DOHH2 (cell line): ENCODE results near the gene SLC33A1.

Experiments used
- H3F3A ChIP-seq: fragments of 200-600 bp; sonication (generic), shearing (Covaris generic); 2 replicates; pipeline ENCODE4 v1.6.0; 2016; ENCODE audit warnings: antibody characterized with exemption, mild to moderate bottlenecking; ENCODE audit not compliant: control insufficient read depth, insufficient read depth
- H3K27ac ChIP-seq: fragments of 200-600 bp; sonication (generic); 2 replicates; pipeline ENCODE4 v1.5.1; 2014; ENCODE audit warnings: low read depth, mild to moderate bottlenecking, low read length, moderate library complexity
- H3K27me3 ChIP-seq: fragments of 200-600 bp; sonication (generic); 2 replicates; pipeline ENCODE4 v1.6.1; 2014; ENCODE audit warnings: mild to moderate bottlenecking, low read length, mixed read lengths; ENCODE audit not compliant: control insufficient read depth
- H3K36me3 ChIP-seq: fragments of 200-600 bp; sonication (generic); 2 replicates; pipeline ENCODE4 v1.6.1; 2014; ENCODE audit warnings: mild to moderate bottlenecking, low read length, moderate library complexity, mixed read lengths; ENCODE audit not compliant: control insufficient read depth
- H3K4me1 ChIP-seq: fragments of 200-600 bp; sonication (generic); 2 replicates; pipeline ENCODE4 v1.6.1; 2014; ENCODE audit warnings: mild to moderate bottlenecking, low read length, mixed read lengths; ENCODE audit not compliant: control insufficient read depth
- H3K4me2 ChIP-seq: fragments of 200-600 bp; sonication (generic); 2 replicates; pipeline ENCODE4 v1.6.0; 2014; ENCODE audit warnings: mild to moderate bottlenecking, low read length, moderate library complexity
- H3K4me3 ChIP-seq: fragments of 200-600 bp; sonication (generic); 2 replicates; pipeline ENCODE4 v1.5.1; 2014; ENCODE audit warnings: mild to moderate bottlenecking, low read length, mixed read lengths
- H3K79me2 ChIP-seq: fragments of 200-600 bp; sonication (generic); 2 replicates; pipeline ENCODE4 v1.6.1; 2014; ENCODE audit warnings: mild to moderate bottlenecking, low read length, mixed read lengths; ENCODE audit not compliant: control insufficient read depth
- H3K9me2 ChIP-seq: fragments of 200-600 bp; sonication (generic); replicated peaks from 2 replicates; pipeline ENCODE4 v1.6.1; 2014; ENCODE audit warnings: mild to moderate bottlenecking, low read length, mixed read lengths; ENCODE audit not compliant: control insufficient read depth
- H3K9me3 ChIP-seq: fragments of 200-600 bp; sonication (generic); 2 replicates; pipeline ENCODE4 v1.6.1; 2014; ENCODE audit warnings: antibody characterized with exemption, low read length, mixed read lengths; ENCODE audit not compliant: control insufficient read depth, insufficient read depth
- H4K20me1 ChIP-seq: fragments of 200-600 bp; sonication (generic); 2 replicates; pipeline ENCODE4 v1.6.0; 2014; ENCODE audit warnings: low read depth, mild to moderate bottlenecking, antibody characterized with exemption, low read length, moderate library complexity; ENCODE audit not compliant: control insufficient read depth, insufficient read depth
- EZH2phosphoT487 ChIP-seq: fragments of 200-600 bp; sonication (generic); IDR thresholded peaks from 2 replicates; pipeline ENCODE4 v1.6.1; 2017; ENCODE audit warnings: borderline replicate concordance, mild to moderate bottlenecking, antibody characterized with exemption, low read length, moderate library complexity, mixed read lengths
- TF ChIP-seq, protein P1 (sequence below): fragments of 200-600 bp; sonication (generic); IDR thresholded peaks from one replicate; pipeline ENCODE4 v1.5.1; 2014; ENCODE audit warnings: antibody characterized with exemption, mild to moderate bottlenecking, low read depth, low read length; ENCODE audit not compliant: poor library complexity, severe bottlenecking

The SLC33A1 gene

DNA sequence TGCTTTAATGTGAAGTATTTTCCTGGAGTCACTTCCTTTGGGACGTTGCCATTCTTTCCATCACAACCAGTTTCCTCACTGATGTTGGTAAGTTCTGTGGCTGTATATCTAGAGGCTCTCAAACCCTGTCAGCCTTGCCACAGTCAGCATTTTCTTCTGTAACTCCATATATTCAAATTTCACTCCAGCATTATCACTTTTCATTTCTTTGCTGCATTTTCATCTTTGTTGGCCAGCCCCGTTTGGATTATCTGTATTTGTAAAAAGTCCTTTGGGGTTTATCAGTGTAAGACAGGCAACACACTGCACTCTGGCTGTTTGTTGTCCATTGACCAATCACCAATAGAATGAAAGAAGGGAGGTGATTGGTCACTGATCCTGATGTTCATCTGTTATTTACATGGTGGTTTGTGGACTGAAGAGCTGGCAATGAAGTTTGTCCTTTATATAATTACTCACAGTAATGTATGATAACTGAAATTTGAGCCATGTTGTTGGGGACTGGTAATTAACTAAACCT is 36.5 kb upstream of the SLC33A1 start:
- Histone ChIP-seq H3K4me3 (no peak overlapping the region), H3F3A (0 out of 2 replicates have a peak, but pooled peaks cover 4% of the 10 kb centered on the region), H3K4me2 (no peak overlapping the region), H4K20me1 (peaks cover 15% of the 10 kb centered on the region), H3K9me2 (no peaks in the 10 kb centered on the region), H3K4me1 (peaks cover 6% of the 10 kb centered on the region; the same call in 1 of the 2 replicates), H3K36me3 (peaks cover 48% of the 10 kb centered on the region), H3K27ac (no peak overlapping the region), H3K27me3 (no peaks in the 10 kb centered on the region), H3K79me2 (peaks cover 88% of the 10 kb centered on the region), H3K9me3 (no peaks in the 10 kb centered on the region)
- TF ChIP-seq, protein P1, sequence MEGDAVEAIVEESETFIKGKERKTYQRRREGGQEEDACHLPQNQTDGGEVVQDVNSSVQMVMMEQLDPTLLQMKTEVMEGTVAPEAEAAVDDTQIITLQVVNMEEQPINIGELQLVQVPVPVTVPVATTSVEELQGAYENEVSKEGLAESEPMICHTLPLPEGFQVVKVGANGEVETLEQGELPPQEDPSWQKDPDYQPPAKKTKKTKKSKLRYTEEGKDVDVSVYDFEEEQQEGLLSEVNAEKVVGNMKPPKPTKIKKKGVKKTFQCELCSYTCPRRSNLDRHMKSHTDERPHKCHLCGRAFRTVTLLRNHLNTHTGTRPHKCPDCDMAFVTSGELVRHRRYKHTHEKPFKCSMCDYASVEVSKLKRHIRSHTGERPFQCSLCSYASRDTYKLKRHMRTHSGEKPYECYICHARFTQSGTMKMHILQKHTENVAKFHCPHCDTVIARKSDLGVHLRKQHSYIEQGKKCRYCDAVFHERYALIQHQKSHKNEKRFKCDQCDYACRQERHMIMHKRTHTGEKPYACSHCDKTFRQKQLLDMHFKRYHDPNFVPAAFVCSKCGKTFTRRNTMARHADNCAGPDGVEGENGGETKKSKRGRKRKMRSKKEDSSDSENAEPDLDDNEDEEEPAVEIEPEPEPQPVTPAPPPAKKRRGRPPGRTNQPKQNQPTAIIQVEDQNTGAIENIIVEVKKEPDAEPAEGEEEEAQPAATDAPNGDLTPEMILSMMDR: no peak
- no peak for TF ChIP-seq EZH2phosphoT487

DNA sequence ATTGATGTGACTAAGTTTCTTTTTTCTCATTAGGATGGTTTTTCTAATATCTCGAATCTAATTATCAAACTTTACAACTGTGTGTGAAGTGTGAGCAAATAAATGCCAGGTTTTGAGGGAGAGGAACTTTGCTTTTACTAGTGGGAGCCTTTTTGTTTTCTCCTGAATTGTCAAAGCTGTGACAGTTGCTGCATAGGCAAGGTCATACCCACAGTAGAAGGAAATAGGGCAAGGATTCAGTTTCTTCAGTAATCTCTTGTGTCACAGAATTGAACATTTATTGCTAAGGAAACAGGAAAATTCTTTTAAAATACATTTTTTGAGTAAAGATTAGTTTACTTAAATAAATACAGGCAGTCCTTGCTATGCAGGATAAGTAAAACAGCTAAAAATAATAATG is 35.7 kb upstream of the SLC33A1 start:
- H3K79me2 ChIP-seq: peaks cover 95% of the 10 kb centered on the region
- H3K4me1 ChIP-seq: peaks cover 6% of the 10 kb centered on the region; the same call in 1 of the 2 replicates
- H4K20me1 ChIP-seq: peaks cover 19% of the 10 kb centered on the region
- no peak overlapping the region for H3K4me2 ChIP-seq
- no peak overlapping the region for H3K27ac ChIP-seq
- no peaks in the 10 kb centered on the region for H3K9me3 ChIP-seq
- H3K4me3 ChIP-seq: no peak overlapping the region
- no peaks in the 10 kb centered on the region for H3K9me2 ChIP-seq
- no peaks in the 10 kb centered on the region for H3K27me3 ChIP-seq
- peaks cover 42% of the 10 kb centered on the region for H3K36me3 ChIP-seq
- H3F3A ChIP-seq: 0 out of 2 replicates have a peak, but pooled peaks cover 4% of the 10 kb centered on the region
- no peak for TF ChIP-seq EZH2phosphoT487
- TF ChIP-seq, protein P1: no peak

- peaks cover 25% of the 10 kb centered on the region for H4K20me1 ChIP-seq
- peaks cover 10% of the 10 kb centered on the region; the same call in 1 of the 2 replicates for H3K4me1 ChIP-seq
- peaks cover 98% of the 10 kb centered on the region for H3K79me2 ChIP-seq
- H3K9me3 ChIP-seq: no peaks in the 10 kb centered on the region
- no peak overlapping the region for H3K4me2 ChIP-seq
- H3F3A ChIP-seq: no peaks in the 10 kb centered on the region
- no peak overlapping the region for H3K4me3 ChIP-seq
- peaks cover 35% of the 10 kb centered on the region for H3K36me3 ChIP-seq
- H3K27ac ChIP-seq: no peak overlapping the region
- no peaks in the 10 kb centered on the region for H3K27me3 ChIP-seq
- H3K9me2 ChIP-seq: no peaks in the 10 kb centered on the region
- TF ChIP-seq, protein P1: no peak
- no peak for TF ChIP-seq EZH2phosphoT487
Measured at GRCh38 chr3:155889212-155889611, 35.0 kb upstream of the SLC33A1 start.
